Measurements from ENCODE around the gene WDFY4.

The WDFY4 gene

GRCh38 chr10:48817141-48817540 lies 132.5 kb downstream of the WDFY4 start:
- DNase-seq (ENCODE audit: low read depth) = no peak

- DNase-seq (ENCODE audit: low read depth) = no peak
These were observed 133.4 kb downstream of the WDFY4 start for GRCh38 chr10:48818081-48818480.

- DNase-seq (ENCODE audit: low read depth) = no peak
These were observed 134.3 kb downstream of the WDFY4 start for GRCh38 chr10:48818861-48819520.

- DNase-seq (ENCODE audit: low read depth) = peak; percentile 1
These were observed 135.1 kb downstream of the WDFY4 start for GRCh38 chr10:48819783-48820182.

- DNase-seq (ENCODE audit: low read depth) = no peak
These were observed 135.6 kb downstream of the WDFY4 start for GRCh38 chr10:48820231-48820630.

DNA sequence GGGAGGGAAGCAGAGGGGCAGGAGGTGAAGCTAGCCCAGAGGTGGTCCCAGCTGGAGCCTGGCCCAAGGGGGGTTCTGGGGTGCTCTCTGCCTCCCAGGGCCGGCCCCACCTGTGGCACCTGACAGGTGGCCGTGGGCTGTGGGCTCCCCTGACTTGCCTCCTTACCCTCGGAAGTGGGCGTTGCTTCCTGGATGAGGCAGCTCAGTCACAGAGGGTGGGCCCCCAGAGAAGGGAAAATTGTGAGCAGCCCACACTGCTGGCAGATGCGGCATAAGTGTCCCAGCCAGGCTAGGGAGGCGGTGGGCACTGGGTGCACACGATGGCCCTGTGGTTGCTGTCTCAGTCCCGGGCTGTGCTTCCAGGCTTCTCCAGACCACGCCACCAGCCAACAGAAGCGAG lies 136.0 kb downstream of the WDFY4 start:
- no peak for DNase-seq (ENCODE audit: low read depth)

DNA sequence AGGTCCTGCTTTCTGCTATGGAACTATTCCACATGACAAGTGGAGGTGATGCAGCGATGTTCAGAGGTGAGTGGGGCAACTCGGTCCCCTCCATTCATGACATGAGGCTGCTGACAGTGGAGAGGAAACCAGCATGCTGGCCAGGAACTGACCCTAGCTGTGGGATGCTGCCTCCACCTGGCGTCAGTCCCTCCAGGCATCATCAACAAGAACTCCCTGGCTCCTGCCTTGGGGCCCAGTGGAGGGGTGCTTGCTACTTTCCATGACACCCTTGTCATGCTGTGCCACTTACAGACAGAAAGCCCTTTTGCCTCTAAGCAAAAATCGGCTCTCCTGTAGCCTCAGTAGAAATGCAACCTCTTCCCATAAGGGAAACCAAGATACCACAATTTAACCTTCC lies 136.4 kb downstream of the WDFY4 start:
- no peak for DNase-seq (ENCODE audit: low read depth)

DNA sequence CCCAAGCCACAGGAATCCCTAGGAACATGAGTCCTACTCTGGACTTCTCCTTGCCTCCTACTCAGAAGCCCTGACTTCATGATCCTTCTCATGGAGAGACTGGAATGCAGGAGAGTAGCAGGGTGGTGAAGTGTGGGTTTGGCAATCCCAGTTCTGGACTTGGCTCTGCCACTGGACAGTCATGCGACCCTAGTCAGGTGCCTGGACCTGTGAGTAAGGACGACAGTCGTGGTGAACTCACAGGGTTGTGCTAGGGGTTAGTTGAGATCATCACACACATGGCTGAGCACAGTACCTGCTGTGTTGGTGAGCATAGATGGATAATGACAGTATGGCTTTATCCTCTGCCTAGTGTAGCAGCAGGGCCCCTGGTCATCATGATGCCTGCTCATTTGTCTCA lies 137.0 kb downstream of the WDFY4 start:
- no peak for DNase-seq (ENCODE audit: low read depth)

DNA sequence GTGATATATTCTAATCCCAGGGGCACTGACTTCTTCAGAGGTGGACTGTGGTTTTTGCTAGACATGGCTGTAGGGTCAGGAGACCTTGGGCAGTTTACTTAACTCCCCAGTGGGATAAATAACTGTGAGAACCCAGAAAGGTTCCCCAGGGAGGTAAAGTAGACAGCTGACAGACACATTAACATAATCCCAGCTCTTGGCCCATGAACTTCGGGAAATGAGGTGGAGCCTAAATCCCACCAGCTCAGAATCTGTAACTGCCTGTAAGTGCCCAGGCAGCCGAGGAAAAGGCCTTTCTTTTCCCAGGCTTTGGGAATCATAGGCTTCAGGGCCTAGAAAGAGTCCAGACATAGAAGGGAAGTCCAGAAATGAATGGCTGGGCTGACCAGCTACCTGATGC lies 149.0 kb downstream of the WDFY4 start:
- no peak for DNase-seq (ENCODE audit: low read depth)

DNA sequence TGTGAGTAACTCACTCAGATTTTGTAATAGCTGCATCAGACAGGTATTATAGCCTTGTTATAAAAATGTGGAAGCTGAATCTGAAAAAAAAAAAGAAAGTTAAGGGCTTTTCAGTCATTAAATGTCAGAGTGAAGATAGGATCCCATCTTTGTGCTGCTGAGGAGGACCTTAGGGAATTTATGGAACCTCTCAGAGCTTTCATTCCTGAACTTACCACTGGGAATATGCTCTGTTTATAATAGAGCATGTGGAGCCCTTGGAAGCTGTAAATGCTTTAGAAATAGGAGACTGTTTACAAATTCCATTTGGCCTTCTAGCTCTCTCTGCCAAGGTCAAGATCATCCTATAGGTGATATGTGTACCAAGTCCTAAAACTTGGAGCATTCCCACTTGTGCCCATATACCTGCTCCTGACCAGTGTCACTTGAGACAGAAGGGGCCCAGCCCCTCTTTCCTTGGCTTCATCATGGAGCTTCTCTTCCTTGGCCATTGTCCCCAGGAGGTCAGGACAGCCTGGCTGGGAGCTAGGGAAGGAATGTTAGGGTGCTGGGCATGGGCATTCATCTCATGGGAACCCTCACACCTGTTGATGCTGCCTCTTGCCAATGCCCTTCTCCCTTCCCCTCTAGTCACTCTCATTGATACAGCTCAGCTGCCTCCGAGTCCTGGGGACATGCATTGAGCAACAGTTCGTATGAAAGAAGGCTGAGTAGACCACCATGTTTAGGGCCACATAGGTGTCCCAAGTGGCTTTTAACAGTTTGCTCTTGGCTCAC lies 149.7 kb downstream of the WDFY4 start:
- DNase-seq (ENCODE audit: low read depth) = no peak

DNA sequence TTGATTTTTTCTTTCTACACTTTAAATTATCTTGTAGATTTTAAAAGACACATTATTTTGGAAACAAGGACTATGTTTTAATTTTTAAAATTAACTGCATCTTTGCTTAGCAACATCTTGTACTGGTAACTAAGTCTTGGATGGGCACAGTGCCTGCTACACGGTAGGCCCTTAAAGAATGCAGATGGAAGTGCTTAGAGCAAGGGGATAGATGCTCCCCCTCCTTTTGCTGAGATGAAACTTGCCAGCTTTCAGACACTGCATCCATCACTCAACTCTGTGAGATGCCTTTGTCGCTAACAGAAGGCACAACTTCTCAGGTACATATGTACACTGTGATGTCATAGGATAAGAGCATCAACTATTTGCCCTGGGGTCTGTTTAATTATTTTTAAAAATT lies 151.1 kb downstream of the WDFY4 start:
- DNase-seq (ENCODE audit: low read depth) = no peak

GRCh38 chr10:48836605-48837004 lies 151.9 kb downstream of the WDFY4 start:
- DNase-seq (ENCODE audit: low read depth) = no peak

- DNase-seq (ENCODE audit: low read depth) = no peak
These were observed 154.2 kb downstream of the WDFY4 start for GRCh38 chr10:48838834-48839233.

GRCh38 chr10:48839809-48840679 lies 155.4 kb downstream of the WDFY4 start:
- no peak for DNase-seq (ENCODE audit: low read depth)

- DNase-seq (ENCODE audit: low read depth) = no peak
These were observed 157.6 kb downstream of the WDFY4 start for GRCh38 chr10:48842231-48842630.

DNA sequence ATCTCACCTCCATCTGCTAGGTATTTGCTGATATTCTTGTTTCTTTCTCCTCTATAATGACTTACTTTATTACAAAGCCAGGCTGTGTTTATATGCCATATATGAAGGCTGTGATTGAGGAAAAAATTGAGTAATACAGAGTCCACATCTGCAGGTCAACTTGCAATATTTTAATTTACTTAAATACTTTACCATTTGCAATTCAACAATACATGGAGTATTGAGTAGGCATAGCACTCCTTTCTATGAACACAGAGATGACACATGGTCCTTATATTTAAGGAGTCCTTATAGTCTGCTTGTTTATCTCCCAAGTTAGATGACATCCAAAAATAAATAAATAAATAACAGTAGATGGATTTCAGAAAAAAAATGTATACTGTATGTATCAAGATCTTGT lies 158.5 kb downstream of the WDFY4 start:
- no peak for DNase-seq (ENCODE audit: low read depth)

GRCh38 chr10:48844616-48845015 lies 159.9 kb downstream of the WDFY4 start:
- no peak for DNase-seq (ENCODE audit: low read depth)

DNA sequence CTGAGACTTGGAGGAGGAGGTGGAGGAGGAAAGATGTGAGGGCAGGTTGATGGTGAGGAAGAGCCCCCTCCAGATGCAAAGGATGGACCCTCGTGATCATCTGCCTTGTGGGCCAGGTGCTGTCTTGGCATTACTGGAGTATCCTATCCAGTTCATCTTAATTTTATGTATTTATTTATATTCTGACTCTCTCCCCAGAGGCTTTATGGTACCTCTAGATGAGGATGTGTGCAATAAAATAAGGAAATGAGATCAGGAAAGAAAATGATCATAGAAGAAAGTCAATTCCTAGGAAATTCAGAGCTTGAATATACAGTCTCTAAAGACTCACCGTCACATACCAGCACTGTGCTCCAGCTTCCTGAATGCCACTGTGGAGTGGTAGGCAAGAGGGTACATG lies 160.8 kb downstream of the WDFY4 start:
- DNase-seq (ENCODE audit: low read depth) = no peak

GRCh38 chr10:48847691-48848090 lies 163.0 kb downstream of the WDFY4 start:
- no peak for DNase-seq (ENCODE audit: low read depth)

DNA sequence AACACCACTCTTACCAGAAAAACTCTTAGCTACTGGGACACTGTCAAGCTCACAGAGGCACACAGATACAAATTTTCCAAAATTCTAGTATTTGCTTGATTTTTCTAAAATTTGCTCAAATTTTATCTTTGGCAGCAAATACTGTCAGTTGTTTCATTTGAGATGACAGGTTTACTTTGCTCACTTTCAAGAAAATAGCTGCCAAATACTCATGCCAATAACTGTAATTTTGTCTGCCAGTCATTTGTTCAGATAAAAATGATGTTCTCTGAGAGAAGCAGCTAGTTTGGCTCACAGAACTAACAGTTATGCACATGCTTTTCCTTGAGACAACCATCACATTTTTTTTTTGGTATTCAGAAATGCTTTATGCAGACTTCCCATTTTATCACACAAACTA lies 172.2 kb downstream of the WDFY4 start:
- DNase-seq (ENCODE audit: low read depth) = no peak

- no peak for DNase-seq (ENCODE audit: low read depth)
These were observed 187.6 kb downstream of the WDFY4 start for GRCh38 chr10:48872234-48872633.

DNA sequence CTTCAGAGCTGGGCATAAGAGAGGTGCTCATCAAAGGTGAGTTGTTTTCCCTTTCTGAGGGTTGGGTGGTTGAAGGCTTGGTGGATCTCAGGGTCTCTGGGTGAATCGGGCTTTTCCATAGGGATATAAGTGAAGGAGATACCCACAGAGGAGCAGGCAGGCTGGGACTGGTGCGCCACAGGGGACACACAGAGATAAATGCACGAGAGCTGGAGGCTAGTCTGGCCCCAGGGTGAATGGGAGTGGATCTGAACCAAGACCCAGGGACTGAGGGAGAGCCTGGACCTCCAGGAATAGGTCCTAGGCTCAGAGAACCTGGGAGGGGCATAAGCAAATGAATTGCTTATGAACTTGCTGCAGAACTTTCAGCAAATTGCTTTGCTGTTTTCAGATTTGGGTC lies 193.4 kb downstream of the WDFY4 start:
- no peak for DNase-seq (ENCODE audit: low read depth)

GRCh38 chr10:48879451-48879850 lies 194.8 kb downstream of the WDFY4 start:
- DNase-seq (ENCODE audit: low read depth) = no peak

All from EH (cell line).